Activated naive CD4-positive, alpha-beta T cell treated with anti-CD3 and anti-CD28 coated beads, Interleukin-2, amount 50 U/mL, for 24 hours (primary cell): Measurements from ENCODE around the gene LRRC70.
"Not testable (repeated sequence)": the region's sequence is repeated elsewhere in the genome, so short reads cannot be mapped to it uniquely, and the experiment has no call there.

ENCODE experiments used
- H3K27ac Mint-ChIP-seq: one replicate; pipeline ENCODE4 v1.8.0; 2021; ENCODE audit warnings: mild to moderate bottlenecking, mixed read lengths
- H3K27me3 Mint-ChIP-seq: one replicate; pipeline ENCODE4 v1.8.0; 2021; ENCODE audit warnings: mixed read lengths
- H3K36me3 Mint-ChIP-seq: one replicate; pipeline ENCODE4 v1.8.0; 2021; ENCODE audit warnings: mixed read lengths
- H3K4me1 Mint-ChIP-seq: one replicate; pipeline ENCODE4 v1.8.0; 2021; ENCODE audit warnings: mixed read lengths
- H3K4me3 Mint-ChIP-seq: one replicate; pipeline ENCODE4 v1.8.0; 2021; ENCODE audit warnings: mild to moderate bottlenecking, mixed read lengths
- H3K9me3 Mint-ChIP-seq: one replicate; pipeline ENCODE4 v1.8.0; 2021; ENCODE audit warnings: mixed read lengths

The LRRC70 gene

DNA sequence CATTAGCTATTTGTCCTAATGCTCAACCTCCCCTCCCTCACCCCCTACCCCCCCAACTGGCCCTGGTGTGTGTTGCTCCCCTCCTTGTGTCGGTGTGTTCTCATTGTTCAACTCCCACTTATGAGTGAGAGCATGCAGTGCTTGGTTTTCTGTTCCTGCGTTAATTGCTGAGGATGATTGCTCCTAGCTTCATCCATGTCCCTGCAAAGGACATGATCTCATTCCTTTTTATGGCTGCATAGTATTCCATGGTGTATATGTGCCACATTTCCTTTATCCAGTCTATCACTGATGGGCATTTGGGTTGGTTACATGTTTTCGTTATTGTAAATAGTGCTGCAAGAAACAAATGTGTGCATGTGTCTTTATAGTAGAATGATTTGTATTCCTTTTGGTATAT is 12.9 kb upstream of the LRRC70 start:
- Mint-ChIP-seq H3K36me3 (peaks cover 48% of the 10 kb centered on the region), H3K4me1 (peaks cover 14% of the 10 kb centered on the region), H3K9me3 (peaks cover 14% of the 10 kb centered on the region)
- not testable (repeated sequence) for H3K27me3 Mint-ChIP-seq, H3K4me3 Mint-ChIP-seq, H3K27ac Mint-ChIP-seq

DNA sequence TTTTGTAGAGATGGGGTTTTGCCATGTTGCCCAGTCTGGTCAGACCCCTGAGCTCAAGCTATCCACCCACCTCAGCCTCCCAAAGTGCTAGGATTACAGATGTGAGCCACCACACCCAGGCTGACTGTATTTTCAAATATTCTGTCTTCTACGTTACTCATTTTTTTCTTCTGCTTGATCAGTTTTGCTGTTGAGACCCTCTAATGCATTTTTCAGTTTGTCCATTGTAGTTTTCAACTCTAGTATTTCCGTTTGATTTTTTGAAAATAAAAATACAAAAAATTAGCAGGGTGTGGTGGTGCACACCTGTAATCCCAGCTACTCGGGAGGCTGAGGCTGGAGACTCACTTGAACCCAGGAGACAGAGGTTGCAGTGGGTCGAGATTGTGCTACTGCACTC is 10.5 kb upstream of the LRRC70 start:
- Mint-ChIP-seq H3K4me1 (peaks cover 16% of the 10 kb centered on the region), H3K27ac (no peak overlapping the region), H3K36me3 (peaks cover 47% of the 10 kb centered on the region), H3K27me3 (no peaks in the 10 kb centered on the region), H3K4me3 (no peak overlapping the region), H3K9me3 (peaks cover 14% of the 10 kb centered on the region)

DNA sequence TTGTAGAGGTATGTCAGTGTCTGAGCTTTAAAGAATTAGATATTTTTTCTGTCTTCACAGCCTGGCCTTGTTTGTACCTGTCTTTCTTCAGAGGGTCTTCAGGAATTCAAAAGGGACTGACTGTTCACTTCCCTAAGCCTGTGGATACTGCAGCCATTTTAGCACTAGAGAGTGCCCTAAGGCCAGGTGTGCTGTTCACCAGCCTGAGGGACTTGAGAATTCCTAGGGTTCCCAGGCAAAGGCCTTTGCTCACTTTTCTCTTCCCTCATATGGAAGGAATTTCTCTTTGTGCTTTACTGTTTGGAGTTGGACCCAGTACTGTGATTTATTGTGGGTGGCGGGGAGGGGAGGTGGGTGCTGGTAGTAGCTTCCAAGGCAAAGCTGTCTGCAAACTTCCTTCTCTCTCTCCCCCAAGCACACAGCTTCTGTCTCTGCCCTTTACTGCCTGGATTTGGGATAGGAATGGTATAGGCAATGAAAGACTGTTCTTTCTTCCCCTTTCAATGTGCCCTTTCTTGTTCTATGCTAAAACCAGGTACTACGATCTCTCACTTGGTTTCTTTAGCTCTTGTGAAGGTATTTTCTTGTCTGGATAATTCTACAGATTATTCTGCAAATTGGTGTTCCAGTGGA is 9.7 kb upstream of the LRRC70 start:
- Mint-ChIP-seq H3K27me3 (no peaks in the 10 kb centered on the region), H3K36me3 (peaks cover 47% of the 10 kb centered on the region)

DNA sequence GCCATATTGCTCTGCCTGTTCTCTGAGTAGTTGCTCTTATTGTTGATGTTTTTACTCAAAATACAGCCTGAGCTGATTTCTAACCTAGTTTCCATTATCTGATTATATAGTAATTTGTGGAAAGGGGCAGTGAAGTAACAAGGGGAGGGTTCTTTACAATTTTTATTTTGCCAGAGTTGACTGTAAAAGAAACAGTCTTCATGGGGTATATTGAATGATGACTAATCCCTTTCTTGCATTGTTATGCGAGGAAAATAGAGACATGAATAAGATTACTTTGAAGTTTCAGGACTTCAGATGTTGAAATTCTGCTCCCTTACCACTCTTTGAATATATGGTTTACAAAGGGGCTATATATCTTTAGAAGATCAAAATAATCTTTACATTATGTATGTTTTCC is 9.1 kb upstream of the LRRC70 start:
- Mint-ChIP-seq H3K36me3 (peaks cover 44% of the 10 kb centered on the region), H3K9me3 (peaks cover 14% of the 10 kb centered on the region), H3K27me3 (no peaks in the 10 kb centered on the region), H3K4me1 (peaks cover 27% of the 10 kb centered on the region), H3K4me3 (no peak overlapping the region), H3K27ac (no peak overlapping the region)

More for the DNA sequence above, 9.7 kb upstream of the LRRC70 start:
- H3K4me3 Mint-ChIP-seq, result no peak overlapping the region
- peaks cover 21% of the 10 kb centered on the region for H3K4me1 Mint-ChIP-seq
- no peak overlapping the region for H3K27ac Mint-ChIP-seq
- peaks cover 14% of the 10 kb centered on the region for H3K9me3 Mint-ChIP-seq

DNA sequence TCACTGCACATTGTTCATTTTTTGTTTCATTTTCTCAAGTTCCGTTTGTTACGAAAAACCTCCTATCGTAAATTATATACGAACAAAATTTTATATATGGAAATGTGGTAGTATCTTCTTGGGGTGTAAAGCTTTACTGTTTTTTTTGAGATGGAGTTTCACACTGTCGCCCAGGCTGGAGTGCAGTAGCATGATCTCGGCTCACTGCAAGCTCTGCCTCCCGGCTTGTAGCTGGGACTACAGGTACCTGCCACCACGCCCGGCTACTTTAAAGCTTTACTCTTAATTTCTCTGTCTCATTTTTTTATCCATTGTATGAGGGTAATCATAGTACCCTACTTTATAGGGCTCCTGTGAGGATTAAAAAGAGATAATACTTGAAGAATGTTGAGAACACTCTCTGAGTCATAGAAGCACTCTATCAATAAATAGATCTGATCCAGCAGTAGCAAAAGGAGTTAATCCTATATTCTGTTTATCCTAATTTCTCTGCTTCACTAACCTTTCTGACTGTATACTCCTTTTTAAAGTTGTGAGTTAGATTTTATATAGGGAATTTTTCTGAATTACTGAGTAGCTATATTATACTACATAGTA is 5.6 kb upstream of the LRRC70 start:
- peaks cover 47% of the 10 kb centered on the region for H3K4me1 Mint-ChIP-seq
- no peaks in the 10 kb centered on the region for H3K27me3 Mint-ChIP-seq
- H3K27ac Mint-ChIP-seq, result no peak overlapping the region
- H3K4me3 Mint-ChIP-seq, result no peak overlapping the region
- H3K9me3 Mint-ChIP-seq, result peaks cover under 1% of the 10 kb centered on the region
- H3K36me3 Mint-ChIP-seq, result peaks cover 25% of the 10 kb centered on the region

DNA sequence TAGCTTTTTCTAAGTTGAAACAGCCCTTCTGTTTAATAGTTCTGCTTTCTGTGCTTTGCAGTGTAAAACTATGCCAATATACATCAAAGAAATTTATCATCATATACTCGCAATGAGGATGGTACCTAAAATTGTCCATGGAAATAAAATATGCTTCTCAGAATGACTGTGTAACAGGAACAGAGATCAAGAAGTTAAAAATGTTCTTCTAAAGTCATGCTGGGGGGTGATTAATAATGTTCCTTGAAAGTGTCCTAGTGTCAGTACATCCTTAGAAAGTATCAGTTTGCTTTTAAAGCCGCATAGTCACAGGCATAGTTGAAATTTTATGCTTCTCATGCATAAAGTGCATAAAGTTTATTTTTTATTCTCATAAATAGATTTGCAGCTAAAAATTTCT is 4.0 kb upstream of the LRRC70 start:
- no peaks in the 10 kb centered on the region for H3K9me3 Mint-ChIP-seq
- peaks cover 44% of the 10 kb centered on the region for H3K4me1 Mint-ChIP-seq
- H3K27ac Mint-ChIP-seq, result no peak overlapping the region
- peaks cover 15% of the 10 kb centered on the region for H3K36me3 Mint-ChIP-seq
- H3K4me3 Mint-ChIP-seq, result no peak overlapping the region
- H3K27me3 Mint-ChIP-seq, result no peaks in the 10 kb centered on the region

DNA sequence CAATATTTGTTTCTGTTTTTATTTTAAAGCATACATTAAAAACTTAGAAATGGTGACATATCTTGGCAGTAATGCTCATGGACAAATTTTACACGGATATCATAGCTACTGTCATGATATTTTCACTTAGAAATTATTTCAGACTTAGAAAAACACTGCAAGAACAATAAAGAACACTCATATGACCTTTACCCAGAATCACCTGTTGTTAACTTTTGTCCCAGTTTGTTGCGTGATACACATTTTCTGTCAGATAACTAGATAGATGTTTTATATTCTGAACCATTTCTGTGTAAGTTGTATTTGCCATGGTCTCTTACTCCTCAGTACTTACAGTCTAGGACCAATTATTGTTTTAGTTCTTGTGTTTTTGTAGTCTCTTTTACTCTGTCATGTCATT is 3.6 kb upstream of the LRRC70 start:
- Mint-ChIP-seq H3K27ac (no peak overlapping the region), H3K27me3 (no peaks in the 10 kb centered on the region), H3K36me3 (peaks cover 15% of the 10 kb centered on the region), H3K9me3 (no peaks in the 10 kb centered on the region), H3K4me1 (peaks cover 46% of the 10 kb centered on the region), H3K4me3 (no peak overlapping the region)

DNA sequence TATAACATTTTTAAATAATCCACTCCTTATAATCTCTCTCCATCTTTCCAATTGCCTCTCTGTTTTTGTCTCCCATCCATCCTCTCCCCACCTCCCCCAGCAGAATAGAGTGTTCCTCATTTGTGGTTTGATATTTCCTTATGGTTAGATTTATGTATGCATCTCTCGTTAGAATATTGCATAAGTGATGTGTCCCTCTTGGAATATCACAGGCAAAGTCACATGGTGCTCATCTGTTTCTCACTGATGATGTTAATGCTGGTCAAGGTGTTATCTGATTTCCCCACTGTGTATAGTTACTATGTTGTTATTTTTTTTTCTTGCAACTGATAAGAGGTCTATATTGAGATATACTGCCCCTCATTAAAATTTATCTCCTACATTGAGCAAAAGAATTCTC is 3.1 kb upstream of the LRRC70 start:
- Mint-ChIP-seq H3K4me3 (no peak overlapping the region), H3K36me3 (peaks cover 12% of the 10 kb centered on the region), H3K27me3 (no peaks in the 10 kb centered on the region), H3K4me1 (peaks cover 48% of the 10 kb centered on the region), H3K27ac (peak overlapping the region; percentile 14), H3K9me3 (no peaks in the 10 kb centered on the region)

DNA sequence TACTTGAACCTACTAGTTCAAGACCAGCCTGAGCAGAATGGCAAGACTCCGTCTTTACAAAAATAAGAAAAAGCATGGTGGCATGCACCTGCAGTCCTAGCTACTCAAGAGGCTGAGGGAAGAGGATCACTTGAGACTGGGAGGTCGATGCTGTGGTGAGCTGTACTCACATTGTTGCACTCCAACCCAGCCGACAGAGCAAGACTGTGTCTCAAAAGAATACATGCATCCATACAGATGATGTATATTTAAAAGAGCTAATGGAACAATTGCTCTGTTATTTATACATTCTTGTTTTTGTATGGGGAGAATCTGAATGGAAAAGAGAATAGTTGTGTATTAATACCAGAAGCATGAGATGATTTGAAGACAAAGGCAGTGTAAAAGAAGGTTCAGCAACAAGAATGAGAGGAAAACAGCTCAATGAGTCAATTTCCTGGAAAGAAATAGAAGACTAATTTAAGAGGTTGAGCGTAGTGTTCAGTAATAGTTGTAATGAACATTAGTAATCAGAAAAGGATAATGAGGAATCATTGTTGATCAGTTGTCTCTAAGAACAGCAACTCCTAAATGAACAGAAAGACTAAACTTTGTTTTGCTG is 1.9 kb upstream of the LRRC70 start:
- peaks cover 55% of the 10 kb centered on the region for H3K4me1 Mint-ChIP-seq
- H3K27ac Mint-ChIP-seq, result peak overlapping the region; percentile 3
- no peak overlapping the region for H3K4me3 Mint-ChIP-seq
- H3K27me3 Mint-ChIP-seq, result no peaks in the 10 kb centered on the region
- peaks cover 12% of the 10 kb centered on the region for H3K36me3 Mint-ChIP-seq
- H3K9me3 Mint-ChIP-seq, result no peaks in the 10 kb centered on the region

DNA sequence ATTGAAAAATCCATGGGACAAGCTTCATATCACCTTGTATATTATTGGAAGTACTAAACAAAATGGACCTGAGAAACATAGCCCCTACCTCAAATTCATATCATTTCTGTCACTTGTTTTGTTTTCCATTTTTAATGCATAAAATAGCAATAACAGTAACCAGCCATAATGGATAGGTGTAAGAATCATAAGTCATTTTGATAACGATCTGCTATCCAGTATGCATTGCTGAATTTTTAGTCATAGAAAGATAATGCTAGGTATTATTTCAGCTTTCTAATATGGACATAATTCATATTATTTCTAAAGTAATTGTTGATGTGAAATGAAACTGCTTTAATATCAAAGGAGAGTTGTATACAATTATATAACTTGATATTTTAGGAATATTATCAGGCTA is 1.1 kb upstream of the LRRC70 start:
- Mint-ChIP-seq H3K27me3 (no peaks in the 10 kb centered on the region), H3K9me3 (no peaks in the 10 kb centered on the region), H3K4me1 (peaks cover 63% of the 10 kb centered on the region), H3K36me3 (peaks cover 10% of the 10 kb centered on the region), H3K4me3 (no peak overlapping the region), H3K27ac (no peak overlapping the region)

DNA sequence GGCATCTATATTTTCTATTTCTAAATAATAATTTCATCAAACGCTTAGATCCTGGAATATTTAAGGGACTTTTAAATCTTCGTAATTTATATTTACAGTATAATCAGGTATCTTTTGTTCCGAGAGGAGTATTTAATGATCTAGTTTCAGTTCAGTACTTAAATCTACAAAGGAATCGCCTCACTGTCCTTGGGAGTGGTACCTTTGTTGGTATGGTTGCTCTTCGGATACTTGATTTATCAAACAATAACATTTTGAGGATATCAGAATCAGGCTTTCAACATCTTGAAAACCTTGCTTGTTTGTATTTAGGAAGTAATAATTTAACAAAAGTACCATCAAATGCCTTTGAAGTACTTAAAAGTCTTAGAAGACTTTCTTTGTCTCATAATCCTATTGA is 1.1 kb downstream of the LRRC70 start:
- Mint-ChIP-seq H3K27me3 (no peaks in the 10 kb centered on the region), H3K27ac (no peak overlapping the region), H3K4me3 (no peak overlapping the region), H3K4me1 (peaks cover 49% of the 10 kb centered on the region), H3K9me3 (no peaks in the 10 kb centered on the region), H3K36me3 (peaks cover 10% of the 10 kb centered on the region)

DNA sequence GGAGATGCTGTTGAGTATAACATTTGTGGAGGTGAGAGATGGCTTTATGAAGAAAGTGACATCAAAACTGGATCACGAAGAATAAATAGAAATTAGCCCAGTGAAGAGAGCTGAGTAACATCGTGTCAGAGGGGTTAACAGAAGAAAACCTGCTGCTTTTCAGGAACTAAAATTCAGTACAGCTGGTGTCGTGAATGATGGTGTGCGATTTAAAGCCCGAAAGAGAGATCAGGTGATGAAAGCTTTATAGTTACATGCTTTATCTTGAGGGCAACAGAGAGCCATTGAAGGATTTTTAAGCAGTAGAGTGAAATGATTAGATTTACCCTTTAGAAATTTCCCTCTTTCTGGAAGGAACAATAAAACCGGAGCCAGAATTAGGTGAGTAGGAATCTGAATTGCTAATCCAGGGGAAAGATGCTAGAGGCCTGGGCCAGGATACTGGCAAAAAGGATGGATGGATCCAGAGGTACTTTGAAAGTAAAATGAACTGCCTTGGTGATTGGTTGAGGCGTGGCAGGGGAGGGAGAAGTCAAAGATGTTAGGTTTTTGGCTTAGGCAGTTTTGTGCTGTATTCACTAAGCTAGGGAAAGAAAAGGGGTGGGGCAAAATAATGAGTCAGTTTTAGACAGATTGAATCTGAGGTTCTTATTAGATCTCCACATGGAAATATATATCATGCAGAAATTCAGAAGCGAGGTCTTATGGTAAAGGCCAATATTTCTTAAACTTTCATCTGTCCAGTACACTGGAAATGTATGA is 3.4 kb downstream of the LRRC70 start:
- peaks cover 46% of the 10 kb centered on the region for H3K4me1 Mint-ChIP-seq
- no peak overlapping the region for H3K4me3 Mint-ChIP-seq
- H3K36me3 Mint-ChIP-seq, result peaks cover 8% of the 10 kb centered on the region
- no peak overlapping the region for H3K27ac Mint-ChIP-seq
- no peaks in the 10 kb centered on the region for H3K9me3 Mint-ChIP-seq
- H3K27me3 Mint-ChIP-seq, result no peaks in the 10 kb centered on the region

DNA sequence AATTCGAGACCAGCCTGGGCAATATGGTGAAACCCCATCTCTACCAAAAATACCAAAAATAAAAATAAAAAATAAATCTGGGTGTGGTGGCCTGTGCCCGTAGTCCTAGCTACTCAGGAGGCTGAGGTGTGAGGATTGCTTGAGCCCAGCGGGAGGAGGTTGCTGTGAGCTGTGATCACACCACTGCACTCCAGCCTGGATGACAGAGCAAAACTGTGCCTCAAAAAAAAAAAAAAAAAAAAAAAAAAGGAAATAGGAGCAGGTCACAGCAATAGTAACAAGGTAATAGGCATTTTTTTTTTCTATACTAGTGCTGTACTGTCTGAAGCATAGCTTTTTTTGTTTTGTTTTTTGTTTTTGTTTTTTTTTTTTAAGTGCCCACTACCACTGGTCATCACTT is 5.8 kb downstream of the LRRC70 start:
- Mint-ChIP-seq H3K4me3 (no peak overlapping the region), H3K36me3 (peaks cover 16% of the 10 kb centered on the region), H3K9me3 (no peaks in the 10 kb centered on the region), H3K4me1 (peaks cover 41% of the 10 kb centered on the region), H3K27me3 (no peaks in the 10 kb centered on the region), H3K27ac (no peak overlapping the region)

DNA sequence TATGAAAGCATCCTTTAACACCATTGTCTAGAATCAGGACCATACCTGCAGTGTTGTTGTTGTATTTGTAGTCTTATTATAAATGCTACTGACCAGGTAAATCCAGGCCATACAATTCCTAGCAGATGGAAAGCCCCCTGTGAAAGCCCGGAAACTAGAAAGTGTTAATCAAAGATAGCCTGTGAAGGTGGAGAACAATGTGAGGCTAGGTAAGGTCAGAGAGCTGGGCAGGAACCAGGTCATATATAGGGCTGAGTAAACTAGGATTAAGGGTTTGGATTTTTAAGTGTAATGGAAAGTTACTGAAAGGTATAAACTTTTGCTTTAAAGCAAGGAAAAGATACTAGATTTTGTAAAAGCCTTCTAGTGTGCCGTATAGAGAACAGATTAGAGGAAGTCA is 6.7 kb downstream of the LRRC70 start:
- peaks cover 19% of the 10 kb centered on the region for H3K36me3 Mint-ChIP-seq
- H3K27ac Mint-ChIP-seq, result no peak overlapping the region
- H3K4me3 Mint-ChIP-seq, result no peak overlapping the region
- no peaks in the 10 kb centered on the region for H3K27me3 Mint-ChIP-seq
- H3K4me1 Mint-ChIP-seq, result peaks cover 37% of the 10 kb centered on the region
- H3K9me3 Mint-ChIP-seq, result no peaks in the 10 kb centered on the region

DNA sequence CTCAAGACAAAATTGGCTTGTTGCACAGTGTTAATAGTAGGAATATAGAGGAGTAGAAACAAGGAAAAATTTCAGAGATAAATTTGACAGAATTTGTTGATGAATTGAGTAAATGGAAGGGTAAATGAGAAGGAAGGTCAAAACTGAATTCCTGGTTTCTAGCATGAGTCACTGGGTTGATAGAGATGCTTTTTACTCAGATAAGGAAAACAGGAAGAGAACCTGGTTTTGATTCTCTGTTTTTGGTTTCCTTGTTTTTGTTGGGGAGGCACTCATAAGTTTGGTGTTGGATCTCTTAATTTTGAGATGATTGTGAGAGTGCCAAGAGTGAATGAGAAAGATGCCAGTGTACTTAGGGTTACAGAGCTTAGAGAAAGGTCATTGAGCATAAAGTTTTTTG is 7.1 kb downstream of the LRRC70 start:
- H3K4me3 Mint-ChIP-seq, result no peak overlapping the region
- H3K9me3 Mint-ChIP-seq, result no peaks in the 10 kb centered on the region
- H3K4me1 Mint-ChIP-seq, result peaks cover 33% of the 10 kb centered on the region
- no peaks in the 10 kb centered on the region for H3K27me3 Mint-ChIP-seq
- peaks cover 19% of the 10 kb centered on the region for H3K36me3 Mint-ChIP-seq
- H3K27ac Mint-ChIP-seq, result no peak overlapping the region

DNA sequence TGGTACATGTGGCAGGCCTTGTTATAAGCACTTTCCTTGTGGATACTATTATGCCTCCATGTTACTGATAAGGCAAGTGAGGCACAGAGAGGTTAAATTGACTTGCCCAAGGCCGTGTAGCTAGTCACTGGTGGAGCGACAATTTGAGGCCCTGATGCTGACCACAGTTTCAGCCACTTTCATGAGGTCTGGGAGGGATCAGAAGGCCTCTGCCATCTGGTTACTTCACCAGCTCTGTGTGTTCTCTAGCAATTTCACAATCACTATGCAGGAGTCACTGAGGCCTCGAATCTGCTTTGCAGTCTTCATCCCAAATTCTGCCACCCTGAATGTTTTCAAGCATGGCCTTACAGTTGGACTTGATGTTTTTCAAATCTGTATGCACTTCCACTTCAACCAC is 9.1 kb downstream of the LRRC70 start:
- Mint-ChIP-seq H3K36me3 (peaks cover 26% of the 10 kb centered on the region), H3K4me1 (peaks cover 18% of the 10 kb centered on the region), H3K4me3 (no peak overlapping the region), H3K9me3 (no peaks in the 10 kb centered on the region), H3K27ac (no peak overlapping the region), H3K27me3 (no peaks in the 10 kb centered on the region)
